ELR (cell line): Measurements from ENCODE around the gene CREB5.
A peak's percentile ranks its signal among the peaks of the same experiment; 100 is the strongest.
"Not testable (repeated sequence)": the region's sequence is repeated elsewhere in the genome, so short reads cannot be mapped to it uniquely, and the experiment has no call there.

Source experiments
- DNase-seq: peaks from one replicate; pipeline ENCODE4 v3.0.0-alpha.2; 2015; ENCODE audit warnings: low read depth

Gene CREB5

GRCh38 chr7:28411876-28412662 is at the start of gene CREB5:
TSS of gene CREB5 (plus strand) at chr7:28412518. CDS start at chr7:28412915, 397 bp downstream.
- no peak for DNase-seq

GRCh38 chr7:28362812-28363211 is 49.5 kb upstream of the CREB5 start:
- DNase-seq, result peak; percentile 42

- DNase-seq, result no peak
Observed at GRCh38 chr7:28364082-28364481, 48.2 kb upstream of the CREB5 start.

- no peak for DNase-seq
Observed at GRCh38 chr7:28369523-28369922, 42.8 kb upstream of the CREB5 start.

GRCh38 chr7:28371846-28372245 is 40.5 kb upstream of the CREB5 start:
- DNase-seq, result no peak

- no peak for DNase-seq
Observed at GRCh38 chr7:28373990-28374389, 38.3 kb upstream of the CREB5 start.

GRCh38 chr7:28375729-28376128 is 36.6 kb upstream of the CREB5 start:
- DNase-seq, result no peak

- no peak for DNase-seq
Observed at GRCh38 chr7:28376634-28377033, 35.7 kb upstream of the CREB5 start.

GRCh38 chr7:28378574-28379149 is 33.7 kb upstream of the CREB5 start:
- DNase-seq, result peak; percentile 10

- no peak for DNase-seq
Observed at GRCh38 chr7:28381466-28381865, 30.9 kb upstream of the CREB5 start.

- DNase-seq, result no peak
Observed at GRCh38 chr7:28382144-28382543, 30.2 kb upstream of the CREB5 start.

- DNase-seq, result no peak
Observed at GRCh38 chr7:28383975-28384374, 28.3 kb upstream of the CREB5 start.

- peak; percentile 78 for DNase-seq
Observed at GRCh38 chr7:28389504-28390395, 22.6 kb upstream of the CREB5 start.

GRCh38 chr7:28390426-28390825 is 21.9 kb upstream of the CREB5 start:
- no peak for DNase-seq

- no peak for DNase-seq
Observed at GRCh38 chr7:28392289-28392688, 20.0 kb upstream of the CREB5 start.

- no peak for DNase-seq
Observed at GRCh38 chr7:28395404-28395803, 16.9 kb upstream of the CREB5 start.

GRCh38 chr7:28395831-28396230 is 16.5 kb upstream of the CREB5 start:
- no peak for DNase-seq

- no peak for DNase-seq
Observed at GRCh38 chr7:28397141-28397540, 15.2 kb upstream of the CREB5 start.

GRCh38 chr7:28400838-28401360 is 11.4 kb upstream of the CREB5 start:
- DNase-seq, result no peak

- DNase-seq, result not testable (repeated sequence)
Observed at GRCh38 chr7:28401567-28401966, 10.8 kb upstream of the CREB5 start.

- DNase-seq, result peak; percentile 74
Observed at GRCh38 chr7:28405662-28406061, 6.7 kb upstream of the CREB5 start.

GRCh38 chr7:28406192-28406591 is 6.1 kb upstream of the CREB5 start:
- no peak for DNase-seq
